ENCODE results near the gene BBOX1.

- TF ChIP-seq ELF4 (IDR thresholded peaks at IDR 0.05): no peak
- no peak for TF ChIP-seq FOXK2 (IDR thresholded peaks at IDR 0.05)
These were observed 26.7 kb upstream of the BBOX1 start for GRCh38 chr11:27013781-27014361.

Measured in HEK293T (cell line).